OCI-LY7 (cell line): ENCODE results near the gene NRDC. TPM values are rescaled to one million over a fixed set of nuclear protein-coding genes. Genes with fewer than 3 reads are reported as not detected.
A peak's percentile ranks its signal among the peaks of the same experiment; 100 is the strongest.

ENCODE experiments used
- BruUV-seq: library from RNA; stranded (reverse); fragments of 400-500 nt; replicated peaks from 2 replicates; lab custom pipeline; 2021; lab: Mats Ljungman, UMichigan
- CTCF ChIA-PET: fragments of 300-600 bp; sonication (Branson Sonifier 250); formaldehyde crosslinking; loops from one replicate; lab custom pipeline; 2022; ENCODE audit warnings: antibody characterized with exemption; ENCODE audit not compliant: unreplicated experiment; lab: Charles Lee
- POLR2A ChIA-PET: fragments of 300-600 bp; sonication (Branson Sonifier 250); formaldehyde crosslinking; loops from one replicate; lab custom pipeline; 2022; ENCODE audit warnings: antibody characterized with exemption; lab: Charles Lee
- DNase-seq: peaks from one replicate; pipeline ENCODE4 v3.0.0-alpha.2; 2015; ENCODE audit warnings: low spot score
- H2AFZ ChIP-seq: fragments of 200-600 bp; sonication (generic), shearing (Covaris generic); 2 replicates; pipeline ENCODE4 v1.6.1; 2014; ENCODE audit warnings: mild to moderate bottlenecking, antibody characterized with exemption, low read length, moderate library complexity
- H3K27ac ChIP-seq: fragments of 200-600 bp; sonication (generic); 2 replicates; pipeline ENCODE4 v1.5.1; 2014; ENCODE audit warnings: mixed run types, low read depth, mild to moderate bottlenecking, moderate library complexity, low read length, inconsistent platforms; ENCODE audit not compliant: poor library complexity, severe bottlenecking
- H3K36me3 ChIP-seq: fragments of 200-600 bp; sonication (generic); 2 replicates; pipeline ENCODE4 v1.6.1; 2014; ENCODE audit warnings: mild to moderate bottlenecking, antibody characterized with exemption, low read length, moderate library complexity, mixed read lengths; ENCODE audit not compliant: insufficient read depth
- H3K4me1 ChIP-seq: fragments of 200-600 bp; sonication (generic); 2 replicates; pipeline ENCODE4 v1.5.1; 2014; ENCODE audit warnings: mild to moderate bottlenecking, low read length; ENCODE audit not compliant: insufficient read depth, poor library complexity, severe bottlenecking
- H3K4me2 ChIP-seq: fragments of 200-600 bp; sonication (generic); 2 replicates; pipeline ENCODE4 v1.6.1; 2014; ENCODE audit warnings: mild to moderate bottlenecking, low read length
- H3K4me3 ChIP-seq: fragments of 200-600 bp; sonication (generic); 2 replicates; pipeline ENCODE4 v1.5.1; 2014; ENCODE audit warnings: mild to moderate bottlenecking, low read depth, low read length; ENCODE audit not compliant: poor library complexity, severe bottlenecking
- H3K79me2 ChIP-seq: fragments of 200-600 bp; sonication (generic); 2 replicates; pipeline ENCODE4 v1.6.1; 2016; ENCODE audit warnings: low read depth, mild to moderate bottlenecking, low read length, moderate library complexity, mixed read lengths; ENCODE audit not compliant: insufficient read depth
- H3K9me2 ChIP-seq: fragments of 200-600 bp; sonication (generic); 2 replicates; pipeline ENCODE4 v1.6.1; 2016; ENCODE audit warnings: mild to moderate bottlenecking, low read length, mixed read lengths; ENCODE audit not compliant: insufficient read depth
- H3K9me3 ChIP-seq: fragments of 200-600 bp; sonication (generic); 2 replicates; pipeline ENCODE4 v1.6.1; 2014; ENCODE audit warnings: mild to moderate bottlenecking, mixed run types, low read length, mixed read lengths
- H4K20me1 ChIP-seq: fragments of 200-600 bp; sonication (generic); 2 replicates; pipeline ENCODE4 v1.6.1; 2014; ENCODE audit warnings: mild to moderate bottlenecking, antibody characterized with exemption, low read length, moderate library complexity, mixed read lengths; ENCODE audit not compliant: insufficient read depth
- EZH2phosphoT487 ChIP-seq: fragments of 200-600 bp; sonication (generic); IDR thresholded peaks from 2 replicates; pipeline ENCODE4 v1.6.1; 2018; ENCODE audit warnings: low read depth, borderline replicate concordance, mild to moderate bottlenecking, mixed run types, antibody characterized with exemption, low read length, moderate library complexity, mixed read lengths
- intact Hi-C: fragments of 100-400 bp; cut with micrococcal nuclease; formaldehyde crosslinking; loops from one replicate; pipeline ENCODE4 v1.10.0; 2022; ENCODE audit not compliant: unreplicated experiment
- total RNA-seq, 2 experiments: library from RNA; depleted of rRNA in 1 of 2; stranded (reverse); fragments of >200 nt in 1 of 2; shearing (Covaris generic) in 1 of 2; gene quantifications; 2 replicates each; pipeline ENCODE4 v1.2.3, GENCODE V29; 2014 to 2022
- TF ChIP-seq, protein P1 (sequence below): fragments of 200-600 bp; sonication (generic); conservative IDR thresholded peaks from 2 replicates; pipeline ENCODE4 v1.5.1; 2014; ENCODE audit warnings: mild to moderate bottlenecking, antibody characterized with exemption, low read length, moderate library complexity, mixed read lengths

The NRDC gene
- total RNA-seq, 2 experiments from 2014 or later: 48.0 to 162 TPM

DNA sequence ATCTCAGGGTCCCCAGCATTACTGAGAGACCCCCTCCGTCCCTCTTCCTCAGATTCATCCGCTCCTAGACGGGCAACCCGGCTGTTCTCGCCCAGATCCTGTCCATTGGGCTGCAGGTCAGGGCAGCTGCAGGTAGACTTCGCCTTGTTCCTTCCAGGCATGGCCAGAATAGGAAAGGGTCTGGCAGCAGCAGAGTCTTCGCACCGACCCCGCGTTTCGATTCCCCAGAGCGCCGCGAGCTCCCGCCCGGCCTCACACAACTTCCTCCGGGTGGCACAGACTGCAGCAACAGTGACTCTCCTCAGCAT lies 265 bp downstream of the NRDC start:
- ChIA-PET CTCF (no interaction called here), POLR2A (interaction anchor here (0.5 to 1.1 kb wide), 4 partner anchors 9 to 269 kb away, joined by 3 to 4 read pairs (median 4); no protein-coding TSS in a partner anchor)
- no TSS peak for BruUV-seq
- peaks cover 52% of the 10 kb centered on the region for H3K79me2 ChIP-seq
- DNase-seq: no peak
- intact Hi-C loops: loop anchor here (5.0 to 10.0 kb wide), 2 partner anchors 361 to 913 kb away; partner anchors contain the start of genes EPS15 and FAF1
- H3K36me3 ChIP-seq: peaks cover 20% of the 10 kb centered on the region
- peak overlapping the region; percentile 88 for H3K4me3 ChIP-seq
- peak overlapping the region; percentile 71 for H3K27ac ChIP-seq
- peaks cover 30% of the 10 kb centered on the region for H3K4me1 ChIP-seq
- H3K9me2 ChIP-seq: no peaks in the 10 kb centered on the region
- peak overlapping the region; percentile 48 for H2AFZ ChIP-seq
- H3K9me3 ChIP-seq: no peaks in the 10 kb centered on the region
- H3K4me2 ChIP-seq: peak overlapping the region; percentile 79
- TF ChIP-seq EZH2phosphoT487: no peak
- peaks cover 18% of the 10 kb centered on the region; the same call in 1 of the 2 replicates for H4K20me1 ChIP-seq

DNA sequence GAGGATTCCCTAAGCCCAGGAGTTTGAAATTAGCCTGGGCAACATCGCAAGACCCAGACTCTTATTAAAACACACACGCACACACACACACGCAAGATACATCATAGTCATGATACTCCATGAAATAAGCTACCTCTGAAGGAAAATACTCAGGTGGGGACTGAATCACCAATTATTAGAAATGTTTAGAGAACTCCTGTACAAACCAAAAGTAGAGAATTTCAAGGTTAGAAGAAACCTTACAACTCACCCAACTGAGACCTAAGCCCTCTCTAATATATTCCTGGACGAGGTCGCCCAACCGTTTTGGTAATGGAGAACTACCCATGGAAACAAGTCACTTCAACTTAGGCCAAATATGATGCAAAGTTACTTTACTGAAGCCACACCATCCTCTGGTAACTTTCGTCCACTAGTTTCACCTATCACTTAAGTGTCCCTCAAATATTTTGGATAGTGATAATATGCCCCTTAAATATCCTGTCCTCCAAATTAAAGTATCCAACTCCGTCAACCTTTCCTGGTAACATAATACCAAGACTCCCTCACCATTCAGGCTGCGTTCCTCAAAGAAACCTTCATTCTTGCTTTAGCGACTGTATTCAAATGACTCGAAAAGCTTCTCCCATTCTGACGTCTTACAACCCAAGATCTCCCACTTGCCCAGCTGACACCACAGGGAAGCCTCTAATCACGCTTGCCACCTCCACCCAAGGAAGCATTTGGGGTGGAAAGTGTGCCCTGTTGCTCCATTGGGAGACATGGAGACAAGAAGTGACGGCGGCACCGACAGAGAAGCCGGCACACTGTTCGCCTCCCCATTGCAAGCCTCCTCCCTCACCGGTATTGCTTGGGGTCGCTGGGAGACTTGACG lies 856 bp downstream of the NRDC start:
- Histone ChIP-seq H3K9me2 (no peaks in the 10 kb centered on the region), H2AFZ (peak overlapping the region; percentile 48; the same call in 1 of the 2 replicates), H3K4me3 (peak overlapping the region; percentile 88), H4K20me1 (peaks cover 18% of the 10 kb centered on the region; the same call in 1 of the 2 replicates), H3K79me2 (peaks cover 58% of the 10 kb centered on the region), H3K36me3 (peaks cover 23% of the 10 kb centered on the region), H3K9me3 (no peaks in the 10 kb centered on the region), H3K4me2 (peak overlapping the region; percentile 79), H3K4me1 (peaks cover 35% of the 10 kb centered on the region), H3K27ac (peak overlapping the region; percentile 71)
- peak; percentile 7 for DNase-seq
- TF ChIP-seq, protein P1, sequence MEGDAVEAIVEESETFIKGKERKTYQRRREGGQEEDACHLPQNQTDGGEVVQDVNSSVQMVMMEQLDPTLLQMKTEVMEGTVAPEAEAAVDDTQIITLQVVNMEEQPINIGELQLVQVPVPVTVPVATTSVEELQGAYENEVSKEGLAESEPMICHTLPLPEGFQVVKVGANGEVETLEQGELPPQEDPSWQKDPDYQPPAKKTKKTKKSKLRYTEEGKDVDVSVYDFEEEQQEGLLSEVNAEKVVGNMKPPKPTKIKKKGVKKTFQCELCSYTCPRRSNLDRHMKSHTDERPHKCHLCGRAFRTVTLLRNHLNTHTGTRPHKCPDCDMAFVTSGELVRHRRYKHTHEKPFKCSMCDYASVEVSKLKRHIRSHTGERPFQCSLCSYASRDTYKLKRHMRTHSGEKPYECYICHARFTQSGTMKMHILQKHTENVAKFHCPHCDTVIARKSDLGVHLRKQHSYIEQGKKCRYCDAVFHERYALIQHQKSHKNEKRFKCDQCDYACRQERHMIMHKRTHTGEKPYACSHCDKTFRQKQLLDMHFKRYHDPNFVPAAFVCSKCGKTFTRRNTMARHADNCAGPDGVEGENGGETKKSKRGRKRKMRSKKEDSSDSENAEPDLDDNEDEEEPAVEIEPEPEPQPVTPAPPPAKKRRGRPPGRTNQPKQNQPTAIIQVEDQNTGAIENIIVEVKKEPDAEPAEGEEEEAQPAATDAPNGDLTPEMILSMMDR: no peak
- TF ChIP-seq EZH2phosphoT487: no peak
- intact Hi-C loops: loop anchor here (5.0 to 10.0 kb wide), 2 partner anchors 360 to 913 kb away; partner anchors contain the start of genes EPS15 and FAF1
- ChIA-PET CTCF (no interaction called here), POLR2A (interaction anchor here (0.5 to 1.5 kb wide), 7 partner anchors 8 to 476 kb away, joined by 3 to 5 read pairs (median 4); no protein-coding TSS in a partner anchor)
- no TSS peak for BruUV-seq

DNA sequence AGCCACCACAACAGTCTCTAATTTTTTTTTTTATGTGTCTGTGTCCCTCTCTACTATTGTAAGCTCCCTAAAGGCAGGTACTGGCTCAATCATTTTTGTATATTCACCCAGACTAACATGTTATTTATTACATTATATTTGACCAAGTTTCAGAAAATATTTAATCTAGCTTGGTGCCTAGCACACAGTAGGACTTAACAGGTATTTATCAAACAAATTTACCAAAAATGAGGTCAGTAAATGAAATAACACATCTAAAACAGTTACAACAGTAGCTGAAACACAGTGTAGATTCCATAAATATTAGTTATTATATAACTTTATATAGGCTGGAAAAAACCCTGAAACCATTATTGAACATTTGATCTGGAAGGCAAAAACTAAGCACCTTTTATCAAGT lies 2.7 kb downstream of the NRDC start:
- Histone ChIP-seq H3K4me1 (peaks cover 42% of the 10 kb centered on the region), H3K4me3 (peak overlapping the region; percentile 32), H3K9me2 (no peaks in the 10 kb centered on the region), H3K79me2 (peaks cover 72% of the 10 kb centered on the region), H3K36me3 (peaks cover 23% of the 10 kb centered on the region), H3K4me2 (peak overlapping the region; percentile 79), H3K27ac (no peak overlapping the region), H3K9me3 (no peaks in the 10 kb centered on the region), H2AFZ (no peak overlapping the region), H4K20me1 (peaks cover 18% of the 10 kb centered on the region; the same call in 1 of the 2 replicates)
- no peak for DNase-seq
- BruUV-seq: no TSS peak
- ChIA-PET CTCF (no interaction called here), POLR2A (interaction anchor here (1.5 to 1.7 kb wide), 2 partner anchors 8 to 12 kb away, joined by 4 read pairs; no protein-coding TSS in a partner anchor)
- intact Hi-C loops: loop anchor here (5.0 to 10.0 kb wide), 2 partner anchors 359 to 911 kb away; partner anchors contain the start of genes EPS15 and FAF1
- TF ChIP-seq, protein P1: no peak
- no peak for TF ChIP-seq EZH2phosphoT487
